ENCODE data around the gene OR5T1.

OR5T1 gene

GRCh38 chr11:56314844-56315243 lies 40.9 kb downstream of the OR5T1 start, which contains the start of gene OR8K3:
TSS of gene OR8K3 (plus strand) at chr11:56315144. CDS start at chr11:56318307, 3,163 bp downstream.
- no peak for DNase-seq (ENCODE audit: extremely low read depth, low read depth)

More at GRCh38 chr11:56314844-56315243, 40.9 kb downstream of the OR5T1 start, which contains the start of gene OR8K3:
- no peak for TF ChIP-seq CTCF (IDR thresholded peaks at IDR 0.05; ENCODE audit: low read depth, low read length)
